GM08714 (cell line): ENCODE data around the gene LGALS1.

ENCODE experiments used
- H3K4me3 ChIP-seq: fragments of 200-500 bp; sonication (Bioruptor generic); 2 replicates; pipeline ENCODE4 v1.5.1; 2014; ENCODE audit warnings: mild to moderate bottlenecking, low read length, inconsistent platforms
- ZNF274 ChIP-seq: IDR thresholded peaks from 2 replicates; pipeline ENCODE4 v1.6.1; 2012; ENCODE audit warnings: mild to moderate bottlenecking, low read depth, low read length

LGALS1 gene

DNA sequence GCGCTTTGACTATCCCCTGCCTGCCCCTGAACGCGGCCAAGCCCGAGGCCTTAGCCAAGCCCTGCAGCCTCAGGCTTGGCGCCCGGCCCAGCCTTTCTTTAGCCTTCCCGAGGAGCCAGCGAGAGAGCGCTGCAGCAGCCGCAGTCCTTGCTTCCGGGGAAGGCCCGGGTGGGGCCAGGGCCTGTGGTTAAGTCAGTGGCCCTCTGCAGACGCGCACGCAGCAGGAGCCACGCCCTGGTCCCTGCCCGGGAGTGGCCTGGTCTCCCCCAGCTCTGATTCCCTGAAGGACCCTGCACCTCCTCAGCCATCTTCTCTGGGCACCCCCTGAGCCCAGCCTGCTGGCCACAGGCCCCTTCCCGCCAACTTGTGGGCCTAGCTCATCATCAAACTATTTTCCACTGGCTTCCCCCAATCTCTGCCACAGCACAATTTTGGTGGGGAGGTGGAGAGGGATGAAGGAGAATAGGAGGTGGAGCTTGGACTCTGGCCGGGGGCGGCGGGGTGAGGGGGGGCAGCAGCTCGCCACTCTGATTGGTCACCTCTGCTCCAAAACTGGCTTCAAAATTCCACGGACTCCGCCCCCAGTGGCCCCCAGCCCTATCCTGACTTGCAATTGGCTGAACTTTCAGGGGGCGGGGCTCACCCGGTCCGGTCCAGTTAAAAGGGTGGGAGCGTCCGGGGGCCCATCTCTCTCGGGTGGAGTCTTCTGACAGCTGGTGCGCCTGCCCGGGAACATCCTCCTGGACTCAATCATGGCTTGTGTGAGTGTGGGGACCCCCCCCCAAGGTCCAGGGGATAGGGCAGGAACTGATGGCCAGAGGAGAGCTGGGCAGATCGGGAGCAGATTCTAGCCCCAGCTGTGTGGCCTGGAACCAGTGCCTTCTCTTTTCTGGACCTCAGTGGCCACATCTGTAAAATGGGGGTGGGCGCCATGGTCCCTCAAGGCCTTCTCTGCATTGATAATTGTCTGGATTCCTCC, at the start of gene LGALS1:
Gene LGALS1 (plus strand): TSS at position 686 of the 979 bp plus-strand sequence. CDS start 67 bp downstream, at position 753.
- peak within 1 kb of the TSS; percentile 57 for H3K4me3 ChIP-seq
- no peak for TF ChIP-seq ZNF274

DNA sequence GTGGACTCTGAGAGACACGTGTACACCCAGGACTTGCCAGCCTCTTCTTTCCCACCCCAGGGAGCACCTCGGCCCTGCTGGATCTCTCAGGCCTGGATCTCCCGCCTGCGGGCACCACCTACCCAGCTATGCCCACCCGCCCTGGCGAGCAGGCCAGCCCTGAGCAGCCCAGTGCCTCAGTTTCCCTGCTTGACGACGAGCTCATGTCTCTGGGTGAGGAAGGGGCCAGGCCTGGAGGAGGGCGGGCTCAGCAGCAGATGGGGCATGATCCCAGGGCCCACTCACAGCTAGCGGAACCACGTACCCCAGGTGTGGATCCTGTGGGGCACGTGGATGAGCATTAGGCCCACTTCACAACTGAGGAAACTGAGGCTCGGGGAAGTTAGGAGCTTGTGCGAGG, 49.7 kb upstream of the LGALS1 start:
- H3K4me3 ChIP-seq: no peak overlapping the region
- no peak for TF ChIP-seq ZNF274

- H3K4me3 ChIP-seq: no peak overlapping the region
- no peak for TF ChIP-seq ZNF274
Measured at GRCh38 chr22:37626144-37626543, 49.3 kb upstream of the LGALS1 start.

DNA sequence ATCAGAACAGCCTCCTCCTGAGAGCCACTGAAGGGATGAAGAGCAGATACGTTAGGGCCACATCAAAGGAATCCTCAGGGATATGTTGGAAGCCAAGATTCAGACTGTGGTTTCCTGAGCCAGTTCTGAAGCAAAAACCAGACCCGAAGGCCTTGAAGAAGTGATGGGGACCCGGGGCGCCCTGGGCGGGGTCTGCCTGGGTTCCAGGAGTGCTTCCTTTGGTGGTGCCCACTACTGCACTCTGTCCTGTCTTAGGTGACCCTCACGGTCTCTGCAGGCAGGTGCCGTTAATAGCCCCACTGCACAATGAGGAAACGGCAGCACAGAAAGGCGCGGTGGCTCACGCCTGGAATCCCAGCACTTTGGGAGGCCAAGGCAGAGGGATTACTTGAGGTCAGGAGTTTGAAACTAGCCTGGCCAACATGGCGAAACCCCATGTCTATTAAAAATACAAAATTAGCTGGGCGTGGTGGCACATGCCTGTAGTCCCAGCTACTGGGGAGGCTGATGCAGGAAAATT, 48.8 kb upstream of the LGALS1 start:
- no peak overlapping the region for H3K4me3 ChIP-seq
- TF ChIP-seq ZNF274: no peak

DNA sequence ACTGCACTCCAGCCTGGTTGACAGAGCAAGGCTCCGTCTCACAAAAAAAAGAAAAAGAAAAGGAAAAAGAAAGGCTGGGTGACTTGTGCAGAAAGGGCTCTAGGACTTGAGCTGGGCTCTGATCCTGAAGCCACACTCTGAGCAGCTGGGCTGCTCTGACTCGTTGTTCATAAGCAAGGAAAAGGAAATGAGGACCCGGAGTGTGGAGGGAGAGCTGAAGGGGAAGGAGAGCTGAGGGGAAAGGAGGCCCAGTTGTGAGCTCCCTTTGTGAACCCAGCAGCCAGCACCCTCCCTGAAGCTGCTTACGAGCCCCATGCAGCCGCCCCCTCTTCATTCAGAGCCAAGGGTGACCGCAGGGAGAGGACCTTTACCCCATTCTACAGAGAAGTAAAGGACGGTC, 48.3 kb upstream of the LGALS1 start:
- no peak for TF ChIP-seq ZNF274

DNA sequence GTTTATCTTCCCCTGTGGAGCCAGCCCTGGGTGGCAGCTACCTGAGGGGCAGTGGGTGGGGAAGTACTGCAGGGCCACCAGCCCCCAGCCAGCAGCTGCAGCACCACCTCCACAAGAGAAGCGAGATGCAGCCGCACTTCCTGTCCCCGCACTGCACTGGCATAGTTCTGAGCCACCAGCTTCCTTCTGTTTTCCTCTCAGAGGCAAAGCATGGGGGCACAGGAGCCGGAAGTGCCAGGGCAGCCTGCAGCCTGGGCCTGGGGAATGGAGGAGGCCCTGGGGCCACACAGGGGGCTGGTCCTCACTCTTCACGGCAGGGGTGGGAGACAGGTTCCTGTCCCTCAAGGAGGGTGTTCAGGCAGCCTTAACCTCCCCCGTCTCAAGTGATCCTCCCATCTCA, 47.9 kb upstream of the LGALS1 start:
- no peak for TF ChIP-seq ZNF274
- H3K4me3 ChIP-seq: no peak overlapping the region

More for the DNA sequence above, 48.3 kb upstream of the LGALS1 start:
- H3K4me3 ChIP-seq: no peak overlapping the region

DNA sequence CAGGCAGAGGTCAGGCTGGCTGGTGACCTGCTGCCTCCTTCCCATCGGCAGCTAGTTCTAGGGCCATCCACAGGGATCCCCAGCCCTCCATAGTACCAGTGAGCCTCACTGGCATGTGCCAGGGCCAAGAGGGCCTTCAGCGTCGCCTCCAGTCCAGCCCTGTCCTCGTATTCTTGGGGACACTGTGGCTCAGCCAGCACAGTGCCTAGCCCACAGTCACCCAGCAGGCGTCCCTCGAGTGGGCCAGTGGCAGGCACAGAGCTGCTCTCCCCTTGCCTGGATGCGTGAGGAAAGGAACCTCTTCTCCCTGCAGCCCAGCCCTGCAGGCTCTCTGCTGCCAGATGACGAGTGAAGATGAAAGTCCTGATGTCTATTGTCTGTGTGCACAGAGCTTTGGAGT, 46.6 kb upstream of the LGALS1 start:
- TF ChIP-seq ZNF274: no peak
- no peak overlapping the region for H3K4me3 ChIP-seq

DNA sequence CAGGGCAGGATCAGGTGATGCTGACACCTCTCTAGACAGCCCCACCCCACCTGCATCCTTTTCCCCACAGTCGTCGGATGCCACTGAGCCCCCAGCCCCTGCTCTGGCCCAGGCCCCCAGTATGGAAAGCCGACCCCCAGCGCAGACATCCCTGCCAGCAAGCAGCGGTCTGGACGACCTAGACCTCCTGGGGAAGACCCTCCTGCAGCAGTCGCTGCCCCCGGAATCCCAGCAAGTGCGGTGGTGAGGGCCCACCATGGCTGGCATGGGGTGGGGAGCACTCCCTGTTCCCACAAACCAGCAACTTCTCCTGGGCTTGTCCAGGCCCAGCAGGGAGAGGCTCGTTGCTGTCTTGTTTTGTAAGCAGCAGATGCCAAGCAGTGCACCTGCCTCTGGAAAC, 45.5 kb upstream of the LGALS1 start:
- no peak overlapping the region for H3K4me3 ChIP-seq
- no peak for TF ChIP-seq ZNF274

DNA sequence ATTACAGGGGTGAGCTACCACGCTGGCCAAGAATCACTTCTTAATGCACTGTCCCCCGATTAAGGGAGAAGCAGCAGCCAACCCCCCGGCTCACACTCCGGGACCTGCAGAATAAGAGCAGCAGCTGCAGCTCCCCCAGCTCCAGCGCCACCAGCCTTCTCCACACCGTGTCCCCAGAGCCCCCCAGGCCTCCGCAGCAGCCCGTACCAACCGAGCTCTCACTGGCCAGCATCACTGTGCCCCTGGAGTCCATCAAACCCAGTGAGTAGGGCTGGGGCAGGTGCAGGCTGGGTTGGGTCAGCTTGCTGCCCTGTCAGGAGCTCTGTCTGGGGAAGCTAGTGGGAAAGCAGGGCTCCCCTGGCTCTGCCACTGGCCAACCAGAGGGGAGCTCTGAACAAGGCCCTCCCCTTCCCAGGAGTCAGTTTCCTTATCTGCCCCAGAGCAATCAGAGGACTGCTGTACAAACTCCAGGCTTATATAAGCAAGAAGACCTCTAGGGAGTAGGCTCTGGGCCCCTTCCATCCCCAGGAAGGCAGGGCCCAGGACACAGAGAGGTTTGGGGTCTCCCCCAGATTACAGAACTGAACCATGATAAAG, 44.5 kb upstream of the LGALS1 start:
- no peak for TF ChIP-seq ZNF274
- no peak overlapping the region for H3K4me3 ChIP-seq

DNA sequence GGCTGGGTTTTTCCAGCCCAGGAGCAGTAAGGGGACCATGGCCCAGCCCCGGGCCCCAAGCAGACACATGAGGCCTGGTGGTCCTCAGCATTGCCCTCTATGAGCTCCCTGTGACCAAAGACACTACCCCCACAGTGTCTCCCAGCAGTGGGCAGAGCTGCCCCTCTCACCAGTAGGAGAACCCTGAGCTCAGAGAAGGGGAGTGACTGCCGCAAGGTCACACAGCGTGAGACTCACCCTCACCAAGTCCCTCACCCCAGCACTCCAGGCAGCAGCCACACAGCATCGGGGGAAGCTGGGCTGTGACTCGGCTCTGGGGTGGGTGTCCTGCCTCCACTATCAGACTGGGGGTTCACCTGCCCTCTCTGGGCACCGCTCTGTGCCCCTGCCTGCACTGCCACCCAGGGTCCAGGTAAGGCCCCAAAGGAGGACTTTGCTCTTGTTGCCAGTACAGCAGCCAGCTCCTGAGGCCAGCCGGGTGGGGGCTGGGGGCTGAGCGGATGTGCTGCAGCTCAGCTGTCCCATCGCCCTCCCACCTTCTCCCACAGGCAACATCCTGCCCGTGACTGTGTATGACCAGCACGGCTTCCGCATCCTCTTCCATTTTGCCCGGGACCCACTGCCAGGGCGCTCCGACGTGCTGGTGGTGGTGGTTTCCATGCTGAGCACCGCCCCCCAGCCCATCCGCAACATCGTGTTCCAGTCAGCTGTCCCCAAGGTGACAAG, 43.8 kb upstream of the LGALS1 start:
- no peak for TF ChIP-seq ZNF274

DNA sequence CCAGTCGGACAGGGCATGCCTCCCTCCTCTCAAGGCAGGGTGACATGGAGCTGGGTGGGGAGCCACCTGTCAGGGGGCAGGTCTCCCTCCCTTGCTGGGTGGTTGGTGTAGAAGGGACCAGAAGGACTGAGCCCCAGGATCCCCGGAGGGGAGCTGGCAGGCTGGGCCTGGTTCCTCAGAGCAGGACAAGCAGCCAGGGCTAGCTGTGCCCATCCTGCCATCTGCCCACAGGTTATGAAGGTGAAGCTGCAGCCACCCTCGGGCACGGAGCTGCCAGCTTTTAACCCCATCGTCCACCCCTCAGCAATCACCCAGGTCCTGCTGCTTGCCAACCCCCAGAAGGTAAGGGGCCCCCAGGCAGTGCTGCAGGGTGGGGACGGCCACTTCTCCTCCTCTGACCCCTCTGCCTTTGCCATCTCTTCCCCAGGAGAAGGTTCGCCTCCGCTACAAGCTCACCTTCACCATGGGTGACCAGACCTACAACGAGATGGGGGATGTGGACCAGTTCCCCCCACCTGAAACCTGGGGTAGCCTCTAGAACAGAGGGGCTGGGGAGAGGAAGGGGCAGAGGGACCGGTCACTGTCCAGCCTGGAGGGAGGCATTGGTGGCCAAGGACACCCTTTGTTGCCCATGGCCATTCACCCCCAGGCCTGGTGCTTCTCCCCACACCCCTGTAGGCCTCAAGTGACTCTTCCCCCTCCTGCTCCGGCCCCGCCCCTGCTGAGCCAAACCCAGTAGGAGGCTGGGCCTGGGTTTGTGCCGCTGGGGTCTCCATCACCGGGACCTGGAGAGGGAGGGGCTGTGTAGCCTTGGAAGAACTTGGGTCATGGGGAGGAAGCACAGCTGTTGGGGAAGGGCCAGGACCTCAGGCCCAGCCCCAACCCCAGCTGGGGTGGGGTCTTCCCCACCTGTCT, 43.0 kb upstream of the LGALS1 start:
- no peak overlapping the region for H3K4me3 ChIP-seq
- no peak for TF ChIP-seq ZNF274

More for the DNA sequence above, 43.8 kb upstream of the LGALS1 start:
- H3K4me3 ChIP-seq: no peak overlapping the region

- H3K4me3 ChIP-seq: no peak overlapping the region
- TF ChIP-seq ZNF274: no peak
Measured at GRCh38 chr22:37633089-37633624, 42.3 kb upstream of the LGALS1 start.
